GM12873 (cell line): ENCODE data around the gene GUCY2C.
A peak's percentile ranks its signal among the peaks of the same experiment; 100 is the strongest.

Source experiments
- TF ChIP-seq, protein P1 (sequence below): IDR thresholded peaks from 2 replicates; pipeline ENCODE4 v1.5.1; 2012; ENCODE audit warnings: low read depth, mild to moderate bottlenecking, moderate library complexity, low read length, control low read depth; ENCODE audit not compliant: insufficient read depth; ENCODE audit errors: missing control alignments

GUCY2C gene

DNA sequence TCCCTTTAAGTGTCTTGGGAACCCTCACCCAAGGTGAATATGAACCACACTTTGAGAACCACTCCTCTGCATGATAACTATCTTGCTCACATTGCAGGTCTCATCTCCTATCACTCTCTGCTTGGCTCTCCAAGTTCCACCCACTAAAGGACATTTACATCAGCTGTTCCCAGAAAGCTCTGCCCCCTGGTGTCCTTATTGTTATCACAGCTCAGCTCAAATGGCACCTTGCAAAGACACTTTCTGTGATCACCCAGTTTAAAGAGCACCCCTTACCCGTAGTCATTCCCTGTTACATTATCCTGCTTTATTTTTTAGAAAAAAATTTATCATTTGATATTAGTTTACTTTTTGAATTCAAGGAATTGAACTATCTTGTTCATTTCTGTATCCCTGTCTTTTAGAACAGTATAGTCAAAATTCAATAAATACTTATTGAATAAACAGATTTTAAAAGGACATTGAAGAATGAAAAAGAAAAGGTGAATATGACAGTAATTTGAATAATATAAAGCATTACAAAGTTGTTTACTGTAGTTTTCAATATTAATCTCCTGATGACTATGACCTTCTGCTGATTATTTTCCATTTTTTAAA, 20.5 kb upstream of the GUCY2C start:
- TF ChIP-seq, protein P1, sequence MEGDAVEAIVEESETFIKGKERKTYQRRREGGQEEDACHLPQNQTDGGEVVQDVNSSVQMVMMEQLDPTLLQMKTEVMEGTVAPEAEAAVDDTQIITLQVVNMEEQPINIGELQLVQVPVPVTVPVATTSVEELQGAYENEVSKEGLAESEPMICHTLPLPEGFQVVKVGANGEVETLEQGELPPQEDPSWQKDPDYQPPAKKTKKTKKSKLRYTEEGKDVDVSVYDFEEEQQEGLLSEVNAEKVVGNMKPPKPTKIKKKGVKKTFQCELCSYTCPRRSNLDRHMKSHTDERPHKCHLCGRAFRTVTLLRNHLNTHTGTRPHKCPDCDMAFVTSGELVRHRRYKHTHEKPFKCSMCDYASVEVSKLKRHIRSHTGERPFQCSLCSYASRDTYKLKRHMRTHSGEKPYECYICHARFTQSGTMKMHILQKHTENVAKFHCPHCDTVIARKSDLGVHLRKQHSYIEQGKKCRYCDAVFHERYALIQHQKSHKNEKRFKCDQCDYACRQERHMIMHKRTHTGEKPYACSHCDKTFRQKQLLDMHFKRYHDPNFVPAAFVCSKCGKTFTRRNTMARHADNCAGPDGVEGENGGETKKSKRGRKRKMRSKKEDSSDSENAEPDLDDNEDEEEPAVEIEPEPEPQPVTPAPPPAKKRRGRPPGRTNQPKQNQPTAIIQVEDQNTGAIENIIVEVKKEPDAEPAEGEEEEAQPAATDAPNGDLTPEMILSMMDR, result peak; percentile 67

DNA sequence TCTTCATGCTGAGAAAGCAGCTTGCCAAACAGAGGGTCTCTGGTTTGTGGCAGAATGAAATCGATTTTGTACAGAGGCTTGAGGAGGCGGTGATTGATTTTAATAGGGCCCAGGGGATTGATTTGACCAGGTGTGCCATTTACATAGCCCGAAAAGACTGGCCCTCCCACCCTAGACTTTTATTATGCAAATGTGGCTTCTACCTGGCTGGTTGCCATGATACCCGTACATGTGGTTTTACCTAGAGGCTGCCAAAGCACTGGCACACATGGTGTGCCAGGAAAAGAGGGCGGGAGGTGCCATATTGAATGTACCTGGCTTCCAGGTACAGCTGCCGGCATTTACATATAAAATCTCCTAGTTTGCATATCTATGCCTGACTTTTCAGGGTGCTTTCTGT, 18.0 kb upstream of the GUCY2C start:
- TF ChIP-seq, protein P1, result no peak

DNA sequence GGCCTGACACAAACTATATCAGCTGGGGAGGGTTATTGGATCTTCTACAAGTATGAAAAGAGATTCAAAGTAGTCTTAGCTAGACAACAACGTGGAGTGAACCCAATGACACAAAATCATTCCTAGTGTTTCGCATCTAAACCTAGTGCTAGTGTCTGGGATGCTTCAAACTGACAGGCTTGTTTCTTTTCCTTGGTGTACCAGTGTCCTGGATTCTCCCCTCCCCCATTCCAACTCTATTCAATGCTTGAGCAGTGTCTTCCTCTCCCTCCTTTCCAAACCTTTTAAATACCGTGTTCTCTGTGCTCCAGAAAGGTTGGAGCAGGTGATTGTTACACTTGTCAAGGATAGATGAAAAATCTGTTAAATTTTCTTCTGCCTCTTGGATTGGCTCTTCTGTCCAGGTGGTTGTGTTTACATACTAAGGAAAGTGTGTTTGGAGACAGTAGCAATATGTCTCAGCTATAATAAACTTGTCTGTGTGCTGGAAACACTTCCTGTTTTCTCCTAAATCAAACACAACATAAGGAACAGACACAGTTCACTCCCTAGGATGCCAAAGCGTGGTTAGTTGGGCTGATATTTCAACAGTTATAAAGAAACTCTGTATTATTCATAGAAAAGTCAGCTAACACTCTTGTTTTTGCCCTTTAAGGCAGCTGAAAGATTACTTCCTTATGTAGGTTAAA, 14.4 kb upstream of the GUCY2C start:
- TF ChIP-seq, protein P1, result no peak

DNA sequence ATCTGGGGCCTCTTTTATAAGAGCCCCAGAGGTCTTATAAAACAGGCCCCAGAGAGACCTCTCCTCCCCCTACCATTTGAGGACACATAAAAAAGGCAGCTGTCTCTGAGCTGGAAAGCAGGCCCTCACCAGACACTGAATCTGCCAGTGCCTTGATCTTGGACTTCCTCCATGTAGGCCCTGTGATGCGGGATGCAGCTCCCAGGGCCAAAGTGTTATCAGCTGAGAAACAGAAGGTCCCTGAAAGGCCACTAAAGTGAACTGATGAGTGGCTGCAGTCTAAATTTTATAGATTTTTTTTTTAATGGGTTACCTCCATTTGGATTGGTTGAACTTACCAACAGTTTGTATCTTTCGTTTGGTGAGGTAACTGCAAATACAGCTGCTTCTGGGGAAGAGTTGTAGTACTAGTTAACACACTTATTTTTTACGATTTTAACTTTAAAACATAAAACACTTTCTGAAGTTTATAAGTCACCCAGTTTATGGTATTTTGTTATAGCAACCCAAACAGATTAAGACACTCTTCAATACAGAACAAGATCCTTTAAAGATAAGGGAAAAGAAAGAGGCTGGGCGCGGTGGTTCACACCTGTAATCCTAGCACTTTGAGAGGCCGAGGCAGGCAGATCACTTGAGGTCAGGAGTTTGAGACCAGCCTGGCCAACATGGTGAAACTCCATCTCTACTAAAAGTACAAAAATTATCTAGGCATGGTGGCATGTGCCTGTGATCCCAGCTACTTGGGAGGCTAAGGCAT, 5.6 kb upstream of the GUCY2C start:
- TF ChIP-seq, protein P1, result no peak

DNA sequence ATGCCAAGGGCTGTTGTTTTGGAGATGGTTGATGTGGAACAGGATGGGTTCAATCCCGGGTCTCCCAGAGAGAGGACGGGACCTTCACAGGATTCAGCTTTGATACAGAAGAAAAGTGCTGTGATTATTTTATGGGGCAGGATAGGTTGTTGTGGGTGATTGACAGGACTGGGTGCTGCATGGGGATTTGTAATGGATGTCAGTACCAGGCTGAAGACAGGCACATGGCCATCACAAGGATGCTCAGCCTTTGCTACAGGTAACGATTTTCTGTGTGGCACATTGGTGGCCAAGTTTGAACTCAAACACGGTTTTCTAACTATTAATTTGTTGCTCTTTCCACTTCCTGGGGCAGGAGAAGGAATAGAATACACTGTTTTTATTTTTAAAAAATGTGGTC, 4.5 kb upstream of the GUCY2C start:
- TF ChIP-seq, protein P1, result no peak

DNA sequence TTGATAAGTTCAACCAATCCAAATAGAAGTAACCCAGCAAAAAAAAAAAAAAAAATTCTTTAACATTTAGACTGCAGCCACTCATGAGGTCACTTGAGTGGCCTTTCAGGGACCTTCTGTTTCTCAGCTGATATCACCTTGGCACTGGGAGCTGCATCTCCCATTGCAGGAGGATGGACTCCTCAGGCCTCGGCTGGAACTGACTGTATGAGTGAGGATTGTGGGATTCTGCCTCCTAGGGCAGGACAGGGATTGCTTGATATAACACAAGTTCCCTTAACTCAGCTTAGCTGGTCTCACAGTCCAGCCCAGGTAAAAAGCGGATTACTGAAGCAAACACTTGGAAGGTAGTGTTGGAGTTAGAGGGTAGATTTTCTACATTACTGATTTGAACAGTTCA, 3.5 kb upstream of the GUCY2C start:
- TF ChIP-seq, protein P1, result no peak

DNA sequence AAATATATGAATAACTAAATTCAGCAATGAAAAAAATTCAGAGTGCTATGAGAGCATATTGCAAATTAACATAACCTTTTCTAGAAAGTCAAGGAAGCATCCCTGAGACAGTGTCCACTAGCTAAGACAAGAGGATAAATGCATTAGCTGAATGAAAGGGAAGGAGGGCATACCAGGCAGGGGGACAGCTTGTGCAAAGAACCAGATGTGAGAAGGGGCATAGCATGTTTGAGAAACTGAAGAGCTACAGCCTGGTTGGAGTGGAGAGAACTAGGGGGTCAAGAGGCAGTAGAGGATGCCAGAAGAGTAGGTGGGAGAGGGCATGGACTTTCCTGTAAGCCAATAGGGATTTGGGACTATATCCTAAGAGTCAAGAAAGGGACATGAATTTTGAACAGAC, 2.2 kb upstream of the GUCY2C start:
- TF ChIP-seq, protein P1, result no peak
